Inferior parietal cortex (tissue), 1 donor: Measurements from ENCODE around the gene BMPER.

Source experiments
- DNase-seq: peaks from one replicate; pipeline ENCODE4 v3.0.0-alpha.2; 2016; ENCODE audit errors: extremely low spot score

Gene BMPER

GRCh38 chr7:33968591-33968990 is 63.3 kb downstream of the BMPER start:
- no peak for DNase-seq

GRCh38 chr7:33970536-33970935 is 65.2 kb downstream of the BMPER start:
- no peak for DNase-seq

DNA sequence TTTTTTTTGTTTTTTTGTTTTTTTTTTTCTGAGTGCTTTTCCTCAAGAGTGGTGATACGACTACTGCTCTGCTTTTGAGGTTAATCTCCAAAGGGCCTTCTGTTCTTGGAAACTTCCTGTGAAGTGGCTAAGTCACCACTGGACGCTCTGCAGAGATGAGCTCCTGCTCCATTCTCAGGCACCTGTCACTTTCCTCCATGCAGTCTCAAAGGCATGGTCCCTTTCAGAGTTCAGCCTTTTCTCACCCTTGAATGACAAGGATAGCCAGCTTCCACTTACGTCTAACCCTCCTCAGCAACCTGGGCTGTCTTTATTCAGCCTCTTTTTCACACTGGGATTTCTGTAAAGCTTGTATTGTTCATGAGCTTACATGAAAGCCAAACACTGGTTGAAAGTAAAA is 65.8 kb downstream of the BMPER start:
- DNase-seq, result no peak

GRCh38 chr7:33973231-33974015 is 68.1 kb downstream of the BMPER start:
- no peak for DNase-seq

GRCh38 chr7:33979300-33979806 is 74.0 kb downstream of the BMPER start:
- no peak for DNase-seq

- no peak for DNase-seq
Measured at GRCh38 chr7:33979807-33980355, 74.5 kb downstream of the BMPER start.

DNA sequence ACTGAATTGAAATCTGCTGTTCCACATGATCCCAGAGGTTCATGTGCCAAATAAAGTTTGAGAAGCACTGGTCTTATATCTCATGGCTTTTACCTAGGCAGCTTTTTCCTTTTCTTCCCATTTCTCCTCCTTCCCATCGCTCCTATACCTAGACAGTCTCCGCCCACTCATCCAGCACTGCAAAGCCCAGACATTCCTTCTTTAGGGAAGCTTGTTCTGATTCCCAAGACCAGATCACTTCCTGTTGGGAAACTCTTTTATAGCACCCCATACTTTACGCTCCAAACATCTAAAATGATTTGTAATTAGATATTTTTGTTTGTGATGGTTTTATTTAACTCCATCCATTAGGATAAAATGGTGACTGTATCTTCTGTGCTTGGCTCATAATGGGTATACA is 75.9 kb downstream of the BMPER start:
- DNase-seq, result no peak

DNA sequence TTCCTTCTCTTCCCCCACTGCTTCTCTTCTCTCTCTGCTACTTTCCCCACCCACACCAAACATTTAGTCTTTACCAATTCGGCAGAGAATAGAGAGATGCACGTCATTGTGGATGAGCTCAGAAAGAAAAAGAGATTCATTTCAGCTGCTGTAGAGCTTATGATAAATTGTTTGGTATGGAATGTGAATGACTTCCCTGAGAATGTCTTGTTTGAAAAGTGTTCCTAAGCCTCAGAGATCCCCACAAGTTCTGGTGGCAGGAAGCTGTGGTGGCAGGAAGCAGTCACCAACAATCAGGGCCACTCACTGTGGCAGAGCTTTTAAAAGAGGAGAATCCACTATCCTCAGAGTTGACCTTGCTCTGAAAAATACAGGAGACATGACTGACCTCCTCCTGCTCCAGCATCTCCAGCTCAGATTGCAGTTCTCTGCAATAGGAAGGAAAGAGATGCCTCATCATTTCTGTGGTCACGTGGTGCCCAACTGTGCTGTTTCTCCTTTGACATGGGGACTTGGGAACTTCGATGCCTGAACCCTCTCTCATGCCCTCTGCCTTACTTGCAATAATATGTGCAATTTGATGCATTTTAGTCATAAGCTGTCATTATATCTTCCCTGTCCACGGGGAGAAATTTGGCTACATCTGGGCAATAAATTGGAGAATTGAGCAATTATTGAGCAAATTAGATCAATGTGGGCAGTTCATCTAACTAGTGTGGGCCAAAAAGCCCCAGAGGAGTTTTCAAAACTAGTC is 76.5 kb downstream of the BMPER start:
- DNase-seq, result no peak

DNA sequence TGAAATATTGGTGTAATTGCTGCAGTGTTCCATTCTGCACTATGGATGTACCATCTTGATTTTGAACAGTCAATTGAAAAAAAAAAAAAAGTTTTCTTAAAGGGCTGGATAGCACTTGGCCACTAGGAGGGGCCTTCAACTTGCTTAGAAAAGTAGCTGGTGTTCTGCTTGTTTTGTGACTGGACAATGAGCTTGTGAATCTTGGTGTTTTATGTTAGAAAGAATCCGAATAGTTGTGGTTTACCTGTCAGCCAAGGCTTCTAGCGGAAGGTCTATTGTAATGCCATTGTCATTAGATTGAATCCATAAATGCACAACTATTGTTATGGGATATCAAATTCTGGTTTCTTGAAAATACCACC is 77.1 kb downstream of the BMPER start:
- DNase-seq, result no peak

DNA sequence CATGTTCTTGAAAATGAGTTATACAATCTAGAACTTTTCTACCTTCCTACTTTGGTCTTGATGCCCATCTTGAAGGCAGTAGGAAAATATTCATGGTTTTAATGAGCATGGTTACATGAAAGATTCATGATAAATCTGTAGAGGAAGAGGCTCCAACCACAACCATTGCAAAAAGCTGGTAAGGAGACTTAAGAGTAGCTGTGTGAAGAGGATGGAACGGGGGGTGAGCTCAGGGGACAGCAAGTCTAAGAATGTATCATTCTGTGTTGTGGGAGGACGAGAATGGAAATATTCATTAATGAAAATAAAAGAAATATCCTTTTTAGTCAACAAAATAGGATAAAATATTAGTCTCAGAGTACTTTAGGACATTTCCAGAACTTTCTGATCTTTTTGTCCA is 81.1 kb downstream of the BMPER start:
- no peak for DNase-seq

DNA sequence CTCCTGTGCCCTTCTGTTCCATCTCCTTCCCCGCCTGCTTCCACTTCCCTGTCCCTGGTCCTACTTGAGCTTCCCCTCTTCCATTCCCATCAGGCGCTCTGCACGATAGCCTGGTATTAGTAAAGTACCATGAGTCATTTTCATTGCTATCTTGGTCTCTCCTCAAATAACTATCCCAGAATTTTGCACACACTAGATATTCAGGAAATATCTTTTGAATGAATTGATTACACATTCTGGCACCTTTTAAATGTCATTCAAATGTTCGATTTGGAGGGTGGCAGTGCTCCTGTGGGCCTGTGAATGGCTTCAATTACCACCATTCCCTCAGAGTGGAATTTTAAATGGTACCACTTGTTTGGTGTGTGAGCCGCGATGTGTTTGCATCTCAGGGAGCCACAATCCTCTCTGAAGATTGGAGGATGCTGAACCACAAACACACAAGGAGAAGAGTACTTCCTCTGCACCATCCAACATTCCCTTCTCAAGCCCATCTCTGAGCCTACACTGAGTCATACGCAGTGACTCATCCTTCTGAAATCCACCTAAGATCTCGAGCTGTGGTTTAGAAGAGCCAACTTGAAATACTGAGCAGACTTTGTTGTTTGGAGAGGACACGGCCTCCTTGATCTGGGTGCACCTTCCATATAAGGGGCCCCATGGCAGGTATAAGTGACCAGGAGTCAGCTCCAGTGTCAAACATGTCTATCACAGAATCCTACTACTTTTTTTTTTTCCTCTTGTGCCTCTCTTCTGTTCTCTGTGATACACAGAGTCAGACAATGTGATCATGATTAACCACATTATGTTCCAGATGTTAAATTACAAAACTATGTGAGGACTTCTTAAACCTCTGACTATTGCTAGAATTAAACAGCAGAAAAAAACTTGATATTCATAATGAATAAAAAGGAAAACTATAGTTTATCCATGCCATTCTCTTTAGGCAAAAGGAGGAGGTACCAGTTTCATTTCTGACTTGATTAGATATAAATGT is 81.9 kb downstream of the BMPER start:
- DNase-seq, result peak; percentile 47

DNA sequence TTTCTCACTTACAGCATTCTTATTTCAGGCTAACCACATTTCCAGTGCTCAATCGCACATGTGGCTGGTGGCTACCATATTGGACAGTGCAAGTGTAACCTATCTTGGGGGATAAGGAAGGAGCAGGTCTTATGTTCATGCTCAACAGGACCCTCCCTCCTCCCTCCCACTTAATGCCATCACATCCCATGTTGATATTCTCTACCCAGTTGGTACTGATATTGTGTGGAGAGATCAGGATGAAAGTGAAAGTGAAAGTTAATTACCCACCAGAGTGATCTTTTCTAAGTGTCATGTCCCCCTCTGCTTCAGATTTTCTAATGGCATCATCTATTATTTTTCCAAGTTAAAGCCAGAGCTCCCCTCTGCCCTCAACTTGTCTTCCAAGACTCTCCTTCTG is 91.6 kb downstream of the BMPER start:
- DNase-seq, result no peak

- DNase-seq, result no peak
Measured at GRCh38 chr7:33998476-33998875, 93.1 kb downstream of the BMPER start.

DNA sequence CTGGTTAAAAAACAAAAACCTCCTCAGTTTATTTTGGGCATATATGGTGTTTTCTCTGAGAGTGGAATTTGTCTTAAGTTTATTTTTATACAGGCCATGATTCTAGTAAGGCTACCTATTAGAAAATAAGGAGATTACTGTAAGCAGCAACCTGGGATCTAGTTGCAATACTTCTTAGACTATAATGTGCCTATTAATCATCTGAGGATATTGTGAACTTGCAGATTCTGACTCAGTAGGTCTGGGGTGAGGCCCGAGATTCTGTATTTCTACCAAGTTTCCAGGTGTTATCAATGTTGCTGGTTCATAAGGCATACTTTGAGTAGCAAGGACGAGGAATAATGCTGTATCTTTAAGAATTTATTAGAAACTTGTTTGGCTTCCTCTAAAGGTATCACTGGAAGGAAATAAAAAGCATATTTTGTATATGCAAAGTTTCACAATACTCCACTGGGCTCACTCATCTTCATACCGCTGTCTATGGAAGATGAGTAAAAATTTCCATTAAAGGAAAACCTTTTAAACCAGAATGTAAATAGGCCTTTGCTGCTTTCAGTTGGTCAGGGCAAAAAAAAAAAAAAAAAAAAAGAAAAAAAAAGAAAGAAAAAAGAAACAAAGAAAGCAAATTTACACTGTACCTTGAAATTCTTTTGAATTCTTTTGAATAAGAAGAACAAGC is 105.8 kb downstream of the BMPER start:
- DNase-seq, result no peak

DNA sequence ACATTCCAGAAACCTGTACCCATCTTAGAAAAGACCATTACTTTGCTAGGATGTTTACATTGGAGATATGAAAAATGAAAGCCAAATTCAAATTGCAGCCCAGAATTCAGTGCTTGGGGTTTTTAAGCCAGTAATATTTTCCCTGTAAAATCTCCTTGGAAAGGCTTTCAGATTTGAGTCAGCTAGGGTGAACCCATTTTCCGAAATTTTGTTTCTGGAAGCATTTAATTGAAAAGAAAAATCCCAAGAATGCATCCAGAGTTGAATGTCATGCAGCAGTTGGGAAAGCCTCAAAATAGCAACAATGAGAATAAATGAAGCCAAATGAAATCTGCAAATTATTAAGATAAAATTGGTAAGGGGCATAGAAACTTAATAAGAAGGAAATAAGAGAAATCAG is 106.4 kb downstream of the BMPER start:
- no peak for DNase-seq

DNA sequence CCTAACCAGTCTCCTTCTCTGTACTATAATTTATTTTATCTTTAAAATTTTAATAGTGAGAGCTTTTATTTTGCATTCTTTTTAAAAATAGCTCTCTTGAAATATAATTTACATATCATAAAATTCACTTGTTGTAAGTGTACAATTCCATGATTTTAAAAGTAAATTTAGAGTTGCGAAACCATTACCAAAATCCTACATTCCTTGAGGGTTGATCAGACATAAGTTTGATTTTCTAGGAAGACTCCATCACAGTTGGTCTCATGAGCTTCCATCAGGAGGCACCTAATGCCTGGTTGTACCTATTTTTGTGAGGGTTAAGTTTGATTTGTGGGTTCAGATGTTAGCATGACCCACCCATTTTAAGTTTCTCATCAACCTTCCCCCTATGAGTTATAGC is 108.1 kb downstream of the BMPER start:
- DNase-seq, result no peak

GRCh38 chr7:34015651-34016050 is 110.3 kb downstream of the BMPER start:
- DNase-seq, result peak; percentile 17

DNA sequence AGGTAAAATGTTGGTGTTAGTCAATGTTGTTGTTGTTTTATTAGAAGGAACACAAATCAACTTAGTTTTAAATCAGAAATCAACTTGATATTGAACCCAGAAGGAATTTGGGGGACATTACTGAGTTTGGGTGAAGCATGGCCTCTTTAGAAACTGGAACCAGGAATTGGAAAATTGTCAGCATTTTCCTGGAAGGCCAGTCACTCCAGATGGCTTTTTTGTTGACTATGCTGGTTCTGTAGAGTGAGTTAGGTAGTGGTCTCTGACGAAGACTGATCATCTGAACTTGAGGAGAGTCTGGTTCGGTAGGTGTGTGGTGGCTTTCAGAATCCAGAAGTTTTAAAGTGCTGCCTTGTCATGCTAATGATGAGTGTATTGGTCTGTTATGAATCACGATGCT is 111.5 kb downstream of the BMPER start:
- DNase-seq, result no peak

DNA sequence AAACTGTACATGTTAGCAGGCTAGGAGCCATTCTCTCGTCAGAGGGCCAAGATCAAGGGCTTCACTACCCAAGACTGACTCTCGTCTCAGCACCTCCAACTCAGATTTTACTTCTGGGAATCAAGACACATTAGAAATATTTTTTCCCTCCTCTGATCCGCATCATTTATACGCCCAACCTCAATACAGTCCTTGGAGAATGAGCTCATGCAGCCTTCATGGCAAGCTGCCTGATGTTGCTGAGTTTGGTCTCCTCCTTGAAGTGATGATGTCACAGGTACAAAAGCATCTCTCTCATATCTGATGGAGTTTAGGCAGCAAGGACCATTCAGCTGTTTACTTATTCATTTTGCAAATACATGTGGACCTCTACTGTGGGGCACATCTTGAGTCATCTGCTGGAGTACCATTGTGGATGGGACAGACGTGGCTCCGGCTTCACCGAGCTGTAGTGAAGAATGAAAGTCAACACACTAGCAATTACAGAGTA is 114.0 kb downstream of the BMPER start:
- DNase-seq, result no peak

DNA sequence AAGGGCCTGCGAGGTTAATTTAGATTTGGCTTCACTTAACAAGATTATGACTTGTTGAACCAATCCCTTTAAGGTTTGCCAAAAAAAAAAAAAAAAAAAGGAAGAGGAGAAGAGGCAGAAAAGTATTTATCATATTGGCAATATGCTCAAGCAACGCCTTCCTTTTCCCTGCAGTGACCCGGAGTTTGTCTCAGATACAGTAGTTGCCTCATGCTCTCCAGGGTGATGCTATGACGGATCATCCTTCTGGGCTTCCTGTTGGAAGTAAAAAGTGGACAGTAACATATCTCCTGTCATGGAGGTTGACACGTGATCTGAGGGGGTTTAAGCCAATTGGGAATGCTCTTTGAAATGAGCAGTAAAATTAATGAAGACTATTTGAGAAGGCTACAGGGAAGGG is 117.3 kb downstream of the BMPER start:
- DNase-seq, result no peak

GRCh38 chr7:34025600-34025999 is 120.3 kb downstream of the BMPER start:
- DNase-seq, result no peak
